NB4 (cell line): ENCODE results near the gene CFAP43.
A peak's percentile ranks its signal among the peaks of the same experiment; 100 is the strongest.

ENCODE experiments used
- DNase-seq: peaks from one replicate; pipeline ENCODE4 v3.0.0; 2010; ENCODE audit warnings: low read depth
- H3K4me3 ChIP-seq: one replicate; pipeline ENCODE4 v1.5.1; 2011; ENCODE audit warnings: mild to moderate bottlenecking, low read depth, low read length, moderate library complexity
- MYC ChIP-seq: IDR thresholded peaks from 2 replicates; pipeline ENCODE4 v1.6.1; 2011; ENCODE audit warnings: low read depth, low read length
- POLR2A ChIP-seq: IDR thresholded peaks from 2 replicates; pipeline ENCODE4 v1.6.1; 2011; ENCODE audit warnings: mild to moderate bottlenecking; ENCODE audit not compliant: insufficient read length; ENCODE audit errors: extremely low read depth
- TF ChIP-seq, protein P1 (sequence below): IDR thresholded peaks from one replicate; pipeline ENCODE4 v1.5.1; 2012; ENCODE audit warnings: low read depth, low read length
- TF ChIP-seq, protein P2 (sequence below): IDR thresholded peaks from 2 replicates; pipeline ENCODE4 v1.6.1; 2011; ENCODE audit warnings: low read depth, low read length

Gene CFAP43

GRCh38 chr10:104230490-104230889, 1.7 kb downstream of the CFAP43 start:
- TF ChIP-seq, protein P1, sequence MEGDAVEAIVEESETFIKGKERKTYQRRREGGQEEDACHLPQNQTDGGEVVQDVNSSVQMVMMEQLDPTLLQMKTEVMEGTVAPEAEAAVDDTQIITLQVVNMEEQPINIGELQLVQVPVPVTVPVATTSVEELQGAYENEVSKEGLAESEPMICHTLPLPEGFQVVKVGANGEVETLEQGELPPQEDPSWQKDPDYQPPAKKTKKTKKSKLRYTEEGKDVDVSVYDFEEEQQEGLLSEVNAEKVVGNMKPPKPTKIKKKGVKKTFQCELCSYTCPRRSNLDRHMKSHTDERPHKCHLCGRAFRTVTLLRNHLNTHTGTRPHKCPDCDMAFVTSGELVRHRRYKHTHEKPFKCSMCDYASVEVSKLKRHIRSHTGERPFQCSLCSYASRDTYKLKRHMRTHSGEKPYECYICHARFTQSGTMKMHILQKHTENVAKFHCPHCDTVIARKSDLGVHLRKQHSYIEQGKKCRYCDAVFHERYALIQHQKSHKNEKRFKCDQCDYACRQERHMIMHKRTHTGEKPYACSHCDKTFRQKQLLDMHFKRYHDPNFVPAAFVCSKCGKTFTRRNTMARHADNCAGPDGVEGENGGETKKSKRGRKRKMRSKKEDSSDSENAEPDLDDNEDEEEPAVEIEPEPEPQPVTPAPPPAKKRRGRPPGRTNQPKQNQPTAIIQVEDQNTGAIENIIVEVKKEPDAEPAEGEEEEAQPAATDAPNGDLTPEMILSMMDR, result no peak
- TF ChIP-seq POLR2A (no peak), MYC (no peak)
- TF ChIP-seq, protein P2, sequence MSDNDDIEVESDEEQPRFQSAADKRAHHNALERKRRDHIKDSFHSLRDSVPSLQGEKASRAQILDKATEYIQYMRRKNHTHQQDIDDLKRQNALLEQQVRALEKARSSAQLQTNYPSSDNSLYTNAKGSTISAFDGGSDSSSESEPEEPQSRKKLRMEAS, result no peak
- no peak overlapping the region for H3K4me3 ChIP-seq
- DNase-seq, result no peak

GRCh38 chr10:104223304-104223703, 8.9 kb downstream of the CFAP43 start:
- H3K4me3 ChIP-seq, result no peak overlapping the region
- DNase-seq, result no peak
- TF ChIP-seq, protein P1, result no peak
- TF ChIP-seq POLR2A (no peak), MYC (no peak)
- TF ChIP-seq, protein P2, result no peak

GRCh38 chr10:104220522-104220921, 11.6 kb downstream of the CFAP43 start:
- DNase-seq, result no peak
- H3K4me3 ChIP-seq, result no peak overlapping the region
- TF ChIP-seq, protein P2, result no peak
- TF ChIP-seq MYC (no peak), POLR2A (no peak)
- TF ChIP-seq, protein P1, result no peak

GRCh38 chr10:104218751-104219150, 13.4 kb downstream of the CFAP43 start:
- H3K4me3 ChIP-seq, result no peak overlapping the region
- TF ChIP-seq POLR2A, result no peak
- TF ChIP-seq, protein P2, result peak; percentile 70; the same call in 1 of the 2 replicates
- TF ChIP-seq MYC, result peak; percentile 26; the same call in 1 of the 2 replicates
- TF ChIP-seq, protein P1, result no peak
- DNase-seq, result peak; percentile 46

- no peak for DNase-seq
- no peak overlapping the region for H3K4me3 ChIP-seq
- TF ChIP-seq, protein P2, result no peak
- TF ChIP-seq POLR2A, result no peak
- TF ChIP-seq MYC, result no peak
- TF ChIP-seq, protein P1, result no peak
Measured at GRCh38 chr10:104216631-104217030, 15.5 kb downstream of the CFAP43 start.
